ENCODE data around the gene SPPL3. TPM values are rescaled to one million over a fixed set of nuclear protein-coding genes. Genes with fewer than 3 reads are reported as not detected.
A peak's percentile ranks its signal among the peaks of the same experiment; 100 is the strongest.

Gene SPPL3
- total RNA-seq, 2 donors from 2014 or later: 33.7 to 34.5 TPM

GRCh38 chr12:120836114-120836684, 68.0 kb downstream of the SPPL3 start:
- peaks cover 4% of the 10 kb centered on the region for H3K36me3 Mint-ChIP-seq (ENCODE audit: low read depth)
- no peak overlapping the region for H3K4me3 Mint-ChIP-seq
- H3K27ac Mint-ChIP-seq: no peak overlapping the region
- ATAC-seq (replicated peaks): no peak
- no peaks in the 10 kb centered on the region for H3K9me3 Mint-ChIP-seq
- peaks cover 26% of the 10 kb centered on the region for H3K4me1 Mint-ChIP-seq
- H3K27me3 Mint-ChIP-seq: no peaks in the 10 kb centered on the region

- Mint-ChIP-seq H3K27ac (peak overlapping the region; percentile 55), H3K4me3 (peak overlapping the region; percentile 49), H3K4me1 (peaks cover 31% of the 10 kb centered on the region), H3K27me3 (no peaks in the 10 kb centered on the region), H3K36me3 (ENCODE audit: low read depth) (peaks cover 4% of the 10 kb centered on the region), H3K9me3 (no peaks in the 10 kb centered on the region)
- ATAC-seq (replicated peaks): no peak
Observed at GRCh38 chr12:120835657-120836056, 68.5 kb downstream of the SPPL3 start.

- Mint-ChIP-seq H3K36me3 (ENCODE audit: low read depth) (peaks cover under 1% of the 10 kb centered on the region), H3K27me3 (no peaks in the 10 kb centered on the region), H3K4me3 (peak overlapping the region; percentile 49), H3K4me1 (peaks cover 31% of the 10 kb centered on the region), H3K9me3 (no peaks in the 10 kb centered on the region), H3K27ac (peak overlapping the region; percentile 55)
- peak; percentile 79 for ATAC-seq (replicated peaks)
Observed at GRCh38 chr12:120835304-120835612, 68.9 kb downstream of the SPPL3 start.

- H3K36me3 Mint-ChIP-seq (ENCODE audit: low read depth): no peaks in the 10 kb centered on the region
- ATAC-seq (replicated peaks): peak; percentile 20
- peak overlapping the region; percentile 55 for H3K27ac Mint-ChIP-seq
- H3K4me1 Mint-ChIP-seq: peaks cover 31% of the 10 kb centered on the region
- peak overlapping the region; percentile 49 for H3K4me3 Mint-ChIP-seq
- H3K9me3 Mint-ChIP-seq: no peaks in the 10 kb centered on the region
- no peaks in the 10 kb centered on the region for H3K27me3 Mint-ChIP-seq
Observed at GRCh38 chr12:120834489-120835303, 69.5 kb downstream of the SPPL3 start.

- ATAC-seq (replicated peaks): peak; percentile 71
- Mint-ChIP-seq H3K4me1 (peaks cover 31% of the 10 kb centered on the region), H3K36me3 (ENCODE audit: low read depth) (no peaks in the 10 kb centered on the region), H3K9me3 (no peaks in the 10 kb centered on the region), H3K4me3 (peak overlapping the region; percentile 22), H3K27me3 (no peaks in the 10 kb centered on the region), H3K27ac (no peak overlapping the region)
Observed at GRCh38 chr12:120833849-120834248, 70.3 kb downstream of the SPPL3 start.

GRCh38 chr12:120832737-120833136, 71.4 kb downstream of the SPPL3 start:
- no peak overlapping the region for H3K4me3 Mint-ChIP-seq
- no peaks in the 10 kb centered on the region for H3K27me3 Mint-ChIP-seq
- no peak overlapping the region for H3K27ac Mint-ChIP-seq
- no peaks in the 10 kb centered on the region for H3K9me3 Mint-ChIP-seq
- no peak for ATAC-seq (replicated peaks)
- no peaks in the 10 kb centered on the region for H3K36me3 Mint-ChIP-seq (ENCODE audit: low read depth)
- H3K4me1 Mint-ChIP-seq: peaks cover 31% of the 10 kb centered on the region

- H3K27ac Mint-ChIP-seq: peak overlapping the region; percentile 6
- no peaks in the 10 kb centered on the region for H3K36me3 Mint-ChIP-seq (ENCODE audit: low read depth)
- peaks cover 31% of the 10 kb centered on the region for H3K4me1 Mint-ChIP-seq
- no peaks in the 10 kb centered on the region for H3K27me3 Mint-ChIP-seq
- no peak overlapping the region for H3K4me3 Mint-ChIP-seq
- ATAC-seq (replicated peaks): no peak
- no peaks in the 10 kb centered on the region for H3K9me3 Mint-ChIP-seq
Observed at GRCh38 chr12:120831648-120832267, 72.4 kb downstream of the SPPL3 start.

- Mint-ChIP-seq H3K4me3 (no peak overlapping the region), H3K4me1 (peaks cover 26% of the 10 kb centered on the region), H3K36me3 (ENCODE audit: low read depth) (no peaks in the 10 kb centered on the region), H3K9me3 (no peaks in the 10 kb centered on the region), H3K27ac (no peak overlapping the region), H3K27me3 (no peaks in the 10 kb centered on the region)
- no peak for ATAC-seq (replicated peaks)
Observed at GRCh38 chr12:120830966-120831365, 73.2 kb downstream of the SPPL3 start.

GRCh38 chr12:120830052-120830940, 73.9 kb downstream of the SPPL3 start:
- ATAC-seq (replicated peaks): no peak
- Mint-ChIP-seq H3K4me1 (peaks cover 27% of the 10 kb centered on the region), H3K4me3 (no peak overlapping the region), H3K27ac (no peak overlapping the region), H3K27me3 (no peaks in the 10 kb centered on the region), H3K36me3 (ENCODE audit: low read depth) (no peaks in the 10 kb centered on the region), H3K9me3 (no peaks in the 10 kb centered on the region)

GRCh38 chr12:120826335-120826734, 77.8 kb downstream of the SPPL3 start:
- peaks cover 33% of the 10 kb centered on the region for H3K4me1 Mint-ChIP-seq
- no peaks in the 10 kb centered on the region for H3K27me3 Mint-ChIP-seq
- H3K27ac Mint-ChIP-seq: no peak overlapping the region
- ATAC-seq (replicated peaks): no peak
- H3K9me3 Mint-ChIP-seq: no peaks in the 10 kb centered on the region
- H3K4me3 Mint-ChIP-seq: no peak overlapping the region
- H3K36me3 Mint-ChIP-seq (ENCODE audit: low read depth): no peaks in the 10 kb centered on the region

GRCh38 chr12:120825337-120825736, 78.8 kb downstream of the SPPL3 start:
- no peak for ATAC-seq (replicated peaks)
- no peak overlapping the region for H3K27ac Mint-ChIP-seq
- peaks cover 30% of the 10 kb centered on the region for H3K4me1 Mint-ChIP-seq
- no peaks in the 10 kb centered on the region for H3K9me3 Mint-ChIP-seq
- H3K36me3 Mint-ChIP-seq (ENCODE audit: low read depth): no peaks in the 10 kb centered on the region
- H3K4me3 Mint-ChIP-seq: no peak overlapping the region
- no peaks in the 10 kb centered on the region for H3K27me3 Mint-ChIP-seq

GRCh38 chr12:120822832-120823503, 81.2 kb downstream of the SPPL3 start:
- peaks cover 31% of the 10 kb centered on the region for H3K4me1 Mint-ChIP-seq
- no peak overlapping the region for H3K27ac Mint-ChIP-seq
- ATAC-seq (replicated peaks): no peak
- no peaks in the 10 kb centered on the region for H3K36me3 Mint-ChIP-seq (ENCODE audit: low read depth)
- no peaks in the 10 kb centered on the region for H3K27me3 Mint-ChIP-seq
- H3K4me3 Mint-ChIP-seq: peak overlapping the region; percentile 57
- H3K9me3 Mint-ChIP-seq: no peaks in the 10 kb centered on the region

GRCh38 chr12:120821878-120822277, 82.3 kb downstream of the SPPL3 start:
- Mint-ChIP-seq H3K27me3 (no peaks in the 10 kb centered on the region), H3K36me3 (ENCODE audit: low read depth) (no peaks in the 10 kb centered on the region), H3K4me1 (peaks cover 37% of the 10 kb centered on the region), H3K4me3 (peak overlapping the region; percentile 57), H3K9me3 (no peaks in the 10 kb centered on the region), H3K27ac (peak overlapping the region; percentile 63)
- ATAC-seq (replicated peaks): peak; percentile 90

All from activated T-helper 17 cell treated with anti-CD3 and anti-CD28 coated beads, Interleukin-2, amount 50 U/mL, for 72 hours (primary cell).